K562 (cell line): ENCODE results near the gene NFKBIA. TPM values are rescaled to one million over a fixed set of nuclear protein-coding genes. Genes with fewer than 3 reads are reported as not detected.

Experiments used
- ARID1B ChIP-seq: fragments of 450-650 bp; IDR thresholded peaks from 2 replicates; pipeline ENCODE4 v1.6.1; 2016; ENCODE audit warnings: antibody characterized with exemption, mild to moderate bottlenecking, inconsistent platforms
- C11orf30 ChIP-seq: fragments of 450-650 bp; IDR thresholded peaks from 2 replicates; pipeline ENCODE4 v1.6.1; 2016; ENCODE audit warnings: low read depth, mild to moderate bottlenecking
- CBFA2T2 ChIP-seq: fragments of 450-650 bp; conservative IDR thresholded peaks from 2 replicates; pipeline ENCODE4 v1.6.1; 2017; ENCODE audit warnings: mild to moderate bottlenecking
- JUNB ChIP-seq: fragments of 450-650 bp; formaldehyde crosslinking; conservative IDR thresholded peaks from 2 replicates; pipeline ENCODE4 v1.4.0; 2020; ENCODE audit warnings: mild to moderate bottlenecking
- NCOA1 ChIP-seq: fragments of 450-650 bp; IDR thresholded peaks from 2 replicates; pipeline ENCODE4 v1.6.1; 2016; ENCODE audit warnings: low read depth
- NONO ChIP-seq, 2 experiments: fragments of 200-400 bp in 1 of 2; fragments of 450-650 bp in 1 of 2; formaldehyde crosslinking in 1 of 2; IDR thresholded peaks; 2 replicates each; pipeline ENCODE4 v1.6.1; 2017; ENCODE audit warnings: low read depth in 2 of 2, mild to moderate bottlenecking in 2 of 2, moderate library complexity in 2 of 2, low read length in 1 of 2
- POLR2B ChIP-seq: fragments of 450-650 bp; IDR thresholded peaks from 2 replicates; pipeline ENCODE4 v1.6.1; 2018; ENCODE audit warnings: low read depth; ENCODE audit not compliant: partially characterized antibody
- POU5F1 ChIP-seq: fragments of 150-350 bp; IDR thresholded peaks from 2 replicates; pipeline ENCODE4 v1.6.1; 2014; ENCODE audit warnings: borderline replicate concordance, low read length, low read depth, mild to moderate bottlenecking; ENCODE audit not compliant: partially characterized antibody
- SMARCE1 ChIP-seq: fragments of 450-650 bp; IDR thresholded peaks from 2 replicates; pipeline ENCODE4 v1.7.1; 2016; ENCODE audit warnings: mild to moderate bottlenecking
- TAF9B ChIP-seq: fragments of 450-650 bp; IDR thresholded peaks from 2 replicates; pipeline ENCODE4 v1.6.1; 2018; ENCODE audit warnings: mild to moderate bottlenecking; ENCODE audit not compliant: partially characterized antibody
- TAL1 ChIP-seq: fragments of 450-650 bp; IDR thresholded peaks from 2 replicates; pipeline ENCODE4 v1.6.1; 2016; ENCODE audit warnings: mild to moderate bottlenecking
- XRCC3 ChIP-seq: fragments of 450-650 bp; IDR thresholded peaks from 2 replicates; pipeline ENCODE4 v1.6.1; 2017; ENCODE audit warnings: mild to moderate bottlenecking, moderate library complexity
- YY1 ChIP-seq, 3 experiments: IDR thresholded peaks; 2 replicates each; pipeline ENCODE4 v1.6.1; 2011; ENCODE audit warnings: low read length in 2 of 3, mild to moderate bottlenecking in 2 of 3, moderate library complexity in 2 of 3, borderline replicate concordance in 1 of 3, control low read depth in 1 of 3, low read depth in 1 of 3; ENCODE audit not compliant: insufficient read depth in 3 of 3, insufficient replicate concordance in 2 of 3, control insufficient read depth in 1 of 3, insufficient read length in 1 of 3; ENCODE audit errors: extremely low read depth in 1 of 3
- ZBTB9 ChIP-seq: fragments of 450-650 bp; formaldehyde crosslinking; IDR thresholded peaks from 2 replicates; pipeline ENCODE4 v1.4.0; 2020; ENCODE audit warnings: mild to moderate bottlenecking, moderate library complexity
- ZKSCAN1 ChIP-seq: fragments of 150-350 bp; IDR thresholded peaks from 2 replicates; pipeline ENCODE4 v1.6.1; 2016; ENCODE audit warnings: low read depth, low read length
- ZNF212 ChIP-seq: fragments of 450-650 bp; formaldehyde crosslinking; IDR thresholded peaks from 2 replicates; pipeline ENCODE4 v1.4.0; 2020; ENCODE audit warnings: mild to moderate bottlenecking
- ZNF253 ChIP-seq: fragments of 250-450 bp; sonication (Bioruptor Pico); conservative IDR thresholded peaks from 2 replicates; pipeline ENCODE4 v1.6.1; 2021; ENCODE audit warnings: mild to moderate bottlenecking
- ZNF263 ChIP-seq: sonication (generic); formaldehyde crosslinking; IDR thresholded peaks from 2 replicates; pipeline ENCODE4 v1.8.0; 2022; ENCODE audit warnings: mild to moderate bottlenecking, missing genetic modification reagents, borderline replicate concordance
- ZNF282 ChIP-seq: sonication (generic); formaldehyde crosslinking; IDR thresholded peaks from 2 replicates; pipeline ENCODE4 v1.8.1; 2023; ENCODE audit warnings: missing genetic modification reagents
- ZNF347 ChIP-seq: fragments of 450-650 bp; formaldehyde crosslinking; IDR thresholded peaks from 2 replicates; pipeline ENCODE4 v1.4.0; 2020; ENCODE audit warnings: low read depth, mild to moderate bottlenecking, moderate library complexity
- ZNF507 ChIP-seq: conservative IDR thresholded peaks from 2 replicates; pipeline ENCODE4 v1.6.1; 2017; ENCODE audit warnings: missing genetic modification characterization, missing compliant biosample characterization
- ZNF668 ChIP-seq: fragments of 250-450 bp; sonication (Bioruptor Pico); IDR thresholded peaks from 2 replicates; pipeline ENCODE4 v1.8.0; 2022; ENCODE audit warnings: mild to moderate bottlenecking, inconsistent platforms
- ZNF76 ChIP-seq: fragments of 250-450 bp; sonication (Bioruptor Pico); IDR thresholded peaks from 2 replicates; pipeline ENCODE4 v1.4.0; 2020; ENCODE audit warnings: mild to moderate bottlenecking, moderate library complexity, borderline replicate concordance
- ZSCAN32 ChIP-seq: fragments of 450-650 bp; formaldehyde crosslinking; IDR thresholded peaks from 2 replicates; pipeline ENCODE4 v1.4.0; 2020; ENCODE audit warnings: mild to moderate bottlenecking, moderate library complexity
- polyA plus RNA-seq, 8 experiments: library from polyadenylated mRNA; depleted of rRNA in 4 of 8; stranded (reverse) in 5 of 8; unstranded in 3 of 8; fragments of >200 nt; fragmentation: Nextera tagmentation in 2 of 8; fragmentation: Illumina TruSeq in 1 of 8; extraction: Ambion mirVana in 2 of 8; extraction: Trizol in 1 of 8; gene quantifications; 2 replicates each; pipeline versions ENCODE4 v1.2.1 to v1.2.3, GENCODE V29; 2011 to 2014; ENCODE audit warnings: inconsistent platforms in 1 of 8, missing spikeins in 1 of 8
- total RNA-seq, 7 experiments: library from RNA; depleted of rRNA in 6 of 7; stranded (reverse); fragments of >200 nt in 6 of 7; fragmentation: Illumina TruSeq in 2 of 7; extraction: Trizol in 2 of 7; gene quantifications; 2 replicates each; pipeline versions ENCODE4 v1.2.1 to v1.2.3, GENCODE V29; 2011 to 2021; ENCODE audit warnings: low replicate concordance in 1 of 7
- TF ChIP-seq, protein P1 (sequence below): fragments of 450-650 bp; IDR thresholded peaks from 2 replicates; pipeline ENCODE4 v1.6.1; 2016
- TF ChIP-seq, protein P2 (sequence below): fragments of 450-650 bp; formaldehyde crosslinking; IDR thresholded peaks from 2 replicates; pipeline ENCODE4 v1.4.0; 2020; ENCODE audit warnings: mild to moderate bottlenecking
- TF ChIP-seq, protein P3 (sequence below): sonication (generic); formaldehyde crosslinking; IDR thresholded peaks from 2 replicates; pipeline ENCODE4 v1.8.0; 2022; ENCODE audit warnings: mild to moderate bottlenecking, missing genetic modification reagents

NFKBIA gene
- total and polyA plus RNA-seq, 9 of the 15 experiments (the other 6 are each of a cell fraction or from before 2014, with no cell fraction given): 6.9 to 31.8 (median 18.2) TPM

- TF ChIP-seq ZBTB9 (CRISPR knock-in tag) (no peak), CBFA2T2 (no peak), POLR2B (no peak), ZNF253 (no peak), YY1 (IDR thresholded peaks at IDR 0.05; ENCODE audit: borderline replicate concordance in 1 of 3, control insufficient read depth in 1 of 3, extremely low read depth in 1 of 3, insufficient read depth in 3 of 3, insufficient read length in 1 of 3, insufficient replicate concordance in 2 of 3, low read depth in 1 of 3, low read length in 2 of 3) (no peak), ZNF263 (CRISPR knock-in tag) (no peak), ZNF507 (tag) (no peak), ZNF668 (no peak), ZNF212 (CRISPR knock-in tag) (no peak), ZNF76 (CRISPR knock-in tag) (no peak), TAF9B (no peak), ZKSCAN1 (peak; percentile 100), NONO (IDR thresholded peaks at IDR 0.05; ENCODE audit: low read depth in 2 of 2, low read length in 1 of 2) (no peak), ZSCAN32 (CRISPR knock-in tag) (no peak), ZNF282 (no peak), JUNB (CRISPR knock-in tag) (no peak), C11orf30 (no peak), XRCC3 (no peak), ZNF347 (CRISPR knock-in tag) (no peak), SMARCE1 (peak; percentile 81), POU5F1 (no peak), ARID1B (peak; percentile 74), NCOA1 (no peak), TAL1 (no peak)
- TF ChIP-seq, protein P1, sequence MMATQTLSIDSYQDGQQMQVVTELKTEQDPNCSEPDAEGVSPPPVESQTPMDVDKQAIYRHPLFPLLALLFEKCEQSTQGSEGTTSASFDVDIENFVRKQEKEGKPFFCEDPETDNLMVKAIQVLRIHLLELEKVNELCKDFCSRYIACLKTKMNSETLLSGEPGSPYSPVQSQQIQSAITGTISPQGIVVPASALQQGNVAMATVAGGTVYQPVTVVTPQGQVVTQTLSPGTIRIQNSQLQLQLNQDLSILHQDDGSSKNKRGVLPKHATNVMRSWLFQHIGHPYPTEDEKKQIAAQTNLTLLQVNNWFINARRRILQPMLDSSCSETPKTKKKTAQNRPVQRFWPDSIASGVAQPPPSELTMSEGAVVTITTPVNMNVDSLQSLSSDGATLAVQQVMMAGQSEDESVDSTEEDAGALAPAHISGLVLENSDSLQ: peak; percentile 97
- TF ChIP-seq, protein P2, sequence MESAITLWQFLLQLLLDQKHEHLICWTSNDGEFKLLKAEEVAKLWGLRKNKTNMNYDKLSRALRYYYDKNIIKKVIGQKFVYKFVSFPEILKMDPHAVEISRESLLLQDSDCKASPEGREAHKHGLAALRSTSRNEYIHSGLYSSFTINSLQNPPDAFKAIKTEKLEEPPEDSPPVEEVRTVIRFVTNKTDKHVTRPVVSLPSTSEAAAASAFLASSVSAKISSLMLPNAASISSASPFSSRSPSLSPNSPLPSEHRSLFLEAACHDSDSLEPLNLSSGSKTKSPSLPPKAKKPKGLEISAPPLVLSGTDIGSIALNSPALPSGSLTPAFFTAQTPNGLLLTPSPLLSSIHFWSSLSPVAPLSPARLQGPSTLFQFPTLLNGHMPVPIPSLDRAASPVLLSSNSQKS (CRISPR knock-in tag): no peak
- TF ChIP-seq, protein P3, sequence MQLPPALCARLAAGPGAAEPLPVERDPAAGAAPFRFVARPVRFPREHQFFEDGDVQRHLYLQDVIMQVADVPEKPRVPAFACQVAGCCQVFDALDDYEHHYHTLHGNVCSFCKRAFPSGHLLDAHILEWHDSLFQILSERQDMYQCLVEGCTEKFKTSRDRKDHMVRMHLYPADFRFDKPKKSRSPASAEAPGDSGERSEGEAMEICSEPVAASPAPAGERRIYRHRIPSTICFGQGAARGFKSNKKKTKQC: no peak
Observed at GRCh38 chr14:35390577-35391387, 13.8 kb downstream of the NFKBIA start (continued).
